Duodenal mucosa (tissue), 2 donors: ENCODE measurements around the gene SCGB3A2.

ENCODE experiments used
- H3K27ac ChIP-seq: one replicate; pipeline ENCODE4 v1.7.0; 2013; ENCODE audit warnings: low read depth, low read length
- H3K27me3 ChIP-seq, 2 donors: one replicate each; pipeline ENCODE4 v1.7.0; 2013; ENCODE audit warnings: low read length in 2 of 2, control low read depth in 1 of 2; ENCODE audit not compliant: insufficient read depth in 2 of 2, control insufficient read depth in 1 of 2
- H3K36me3 ChIP-seq, 2 donors: one replicate each; pipeline ENCODE4 v1.7.0; 2013; ENCODE audit warnings: low read length in 2 of 2, control low read depth in 1 of 2; ENCODE audit not compliant: insufficient read depth in 2 of 2, control insufficient read depth in 1 of 2
- H3K4me1 ChIP-seq, 2 donors: one replicate each; pipeline ENCODE4 v1.7.0; 2013; ENCODE audit warnings: low read length in 2 of 2, control low read depth in 1 of 2; ENCODE audit not compliant: insufficient read depth in 2 of 2, control insufficient read depth in 1 of 2
- H3K4me3 ChIP-seq, 2 donors: one replicate each; pipeline ENCODE4 v1.7.0; 2013; ENCODE audit warnings: low read length in 2 of 2, low read depth in 1 of 2
- H3K9ac ChIP-seq, 2 donors: one replicate each; pipeline ENCODE4 v1.7.0; 2013; ENCODE audit warnings: low read length in 2 of 2, low read depth in 1 of 2
- H3K9me3 ChIP-seq, 2 donors: one replicate each; pipeline ENCODE4 v1.7.0; 2013; ENCODE audit warnings: low read length in 2 of 2, control low read depth in 1 of 2; ENCODE audit not compliant: control insufficient read depth in 1 of 2

Gene SCGB3A2, protein sequence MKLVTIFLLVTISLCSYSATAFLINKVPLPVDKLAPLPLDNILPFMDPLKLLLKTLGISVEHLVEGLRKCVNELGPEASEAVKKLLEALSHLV

GRCh38 chr5:147878066-147878759 lies at the start of gene SCGB3A2:
SCGB3A2 (plus strand) TSS chr5:147878711; CDS start chr5:147878804, 93 bp downstream.
- Histone ChIP-seq H3K4me1 (no peaks in the 10 kb centered on the region), H3K27me3 (peaks cover 0 to 4% of the 10 kb centered on the region in 2 donors), H3K9ac (no peak within 1 kb of the TSS), H3K36me3 (no peaks in the 10 kb centered on the region), H3K4me3 (no peak within 1 kb of the TSS), H3K27ac (no peak within 1 kb of the TSS), H3K9me3 (no peaks in the 10 kb centered on the region)

DNA sequence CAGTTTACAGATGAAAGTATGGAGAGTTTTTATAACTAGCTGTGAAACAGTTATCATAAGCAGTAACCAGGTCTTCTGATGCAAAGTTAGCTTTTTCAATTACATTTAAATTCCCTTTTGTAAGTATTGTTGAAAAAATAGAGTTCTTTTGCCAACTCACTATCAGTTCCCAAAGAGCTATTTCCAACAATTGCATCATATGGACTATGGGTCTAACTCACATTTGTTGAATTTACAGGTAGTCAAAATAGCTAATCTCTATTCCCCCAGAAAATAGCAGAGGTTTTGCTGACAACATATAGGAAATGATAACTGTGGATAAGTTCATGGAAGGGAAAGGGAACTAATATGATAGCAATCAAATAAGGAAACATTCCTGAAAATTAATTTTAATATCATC lies 48.5 kb upstream of the SCGB3A2 start:
- H3K4me1 ChIP-seq, result peaks cover 14 to 26% of the 10 kb centered on the region in 2 donors
- no peaks in the 10 kb centered on the region for H3K9me3 ChIP-seq
- H3K36me3 ChIP-seq, result no peaks in the 10 kb centered on the region
- H3K4me3 ChIP-seq, result peak overlapping the region; percentile 65 to 69
- H3K27ac ChIP-seq, result no peak overlapping the region
- no peaks in the 10 kb centered on the region for H3K27me3 ChIP-seq
- H3K9ac ChIP-seq, result peak overlapping the region; percentile 5 to 52

DNA sequence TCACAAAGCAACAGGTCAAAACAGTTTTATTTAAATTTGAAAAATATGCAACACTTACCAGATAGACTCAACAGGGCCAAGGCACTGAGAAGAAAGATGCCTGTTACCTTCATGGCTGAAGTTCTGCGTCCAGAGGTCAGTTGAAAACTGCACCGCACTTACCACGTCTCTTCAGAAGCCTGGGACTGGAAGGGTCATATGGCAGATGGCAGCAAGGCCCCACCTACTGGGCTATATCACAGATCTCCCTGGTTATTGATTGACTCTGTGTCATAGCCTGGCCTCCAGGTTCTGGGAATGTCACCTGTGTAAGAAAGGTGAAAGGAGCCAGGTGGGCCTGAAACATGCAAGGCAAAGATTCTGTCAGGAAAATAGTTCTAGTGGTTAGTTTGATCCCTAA lies 47.0 kb upstream of the SCGB3A2 start, which contains the start of gene SPINK1:
SPINK1 (minus strand) TSS at position 207 of the 400 bp plus-strand sequence; CDS start at position 113, 94 bp downstream.
- Histone ChIP-seq H3K9ac (peak within 1 kb of the TSS; percentile 16 to 52), H3K27ac (no peak within 1 kb of the TSS), H3K4me3 (peak within 1 kb of the TSS; percentile 65 to 69)

GRCh38 chr5:147832541-147832940 lies 46.0 kb upstream of the SCGB3A2 start:
- Histone ChIP-seq H3K27me3 (no peaks in the 10 kb centered on the region), H3K36me3 (no peaks in the 10 kb centered on the region), H3K27ac (no peak overlapping the region), H3K4me3 (peak overlapping the region in 1 of 2 donors; percentile 69), H3K9ac (no peak overlapping the region), H3K4me1 (peaks cover 17 to 39% of the 10 kb centered on the region in 2 donors), H3K9me3 (no peaks in the 10 kb centered on the region)

More for the DNA sequence above, 47.0 kb upstream of the SCGB3A2 start, which contains the start of gene SPINK1:
- Histone ChIP-seq H3K36me3 (no peaks in the 10 kb centered on the region), H3K4me1 (peaks cover 17 to 33% of the 10 kb centered on the region in 2 donors), H3K27me3 (no peaks in the 10 kb centered on the region), H3K9me3 (no peaks in the 10 kb centered on the region)

GRCh38 chr5:147835386-147835798 lies 43.1 kb upstream of the SCGB3A2 start:
- Histone ChIP-seq H3K4me1 (peaks cover 25 to 46% of the 10 kb centered on the region in 2 donors), H3K9me3 (no peaks in the 10 kb centered on the region), H3K27ac (no peak overlapping the region), H3K4me3 (no peak overlapping the region), H3K9ac (no peak overlapping the region), H3K36me3 (no peaks in the 10 kb centered on the region), H3K27me3 (no peaks in the 10 kb centered on the region)

DNA sequence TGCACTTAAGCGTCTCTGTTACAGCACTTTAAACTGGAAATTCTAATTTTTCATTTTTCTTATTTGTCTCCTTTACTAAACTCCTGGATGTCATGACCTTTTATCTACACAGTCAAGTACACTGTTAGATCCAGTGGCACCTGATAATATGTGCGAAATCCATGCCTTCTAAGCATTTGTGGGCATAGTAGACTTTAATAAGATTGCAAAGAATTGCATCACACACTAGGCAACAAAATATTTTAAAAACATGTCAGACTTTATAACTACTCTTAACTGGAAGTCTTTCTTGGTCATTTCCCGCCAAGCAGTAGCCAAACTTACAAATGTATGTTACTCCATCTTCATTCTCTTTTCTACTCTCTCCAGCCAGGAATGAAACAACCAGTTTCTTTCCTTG lies 42.1 kb upstream of the SCGB3A2 start:
- Histone ChIP-seq H3K27me3 (no peaks in the 10 kb centered on the region), H3K27ac (no peak overlapping the region), H3K9me3 (no peaks in the 10 kb centered on the region), H3K36me3 (no peaks in the 10 kb centered on the region), H3K9ac (no peak overlapping the region), H3K4me1 (peaks cover 24 to 46% of the 10 kb centered on the region in 2 donors), H3K4me3 (no peak overlapping the region)

DNA sequence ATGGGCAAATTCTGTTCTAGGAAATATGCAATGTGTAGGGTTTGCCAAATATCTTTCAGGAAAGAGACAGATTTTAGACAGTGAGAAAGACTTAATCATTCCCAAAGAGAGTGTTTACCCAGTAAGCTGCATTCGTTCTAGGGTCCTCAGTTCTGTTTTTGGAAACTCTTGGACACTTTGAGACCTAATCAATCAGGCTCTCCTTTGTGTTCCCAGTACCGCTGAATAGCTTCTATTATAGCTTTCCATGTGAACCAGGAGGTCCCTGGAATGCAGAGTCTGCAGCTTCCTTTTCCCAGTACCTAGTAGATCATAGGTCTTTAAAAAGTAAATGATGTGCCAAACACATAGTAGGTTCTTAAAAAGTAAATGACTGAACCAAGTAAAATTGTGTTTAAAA lies 35.6 kb upstream of the SCGB3A2 start:
- H3K36me3 ChIP-seq, result no peaks in the 10 kb centered on the region
- no peaks in the 10 kb centered on the region for H3K9me3 ChIP-seq
- no peak overlapping the region for H3K4me3 ChIP-seq
- no peak overlapping the region for H3K27ac ChIP-seq
- H3K27me3 ChIP-seq, result no peaks in the 10 kb centered on the region
- peaks cover 7 to 8% of the 10 kb centered on the region in 2 donors for H3K4me1 ChIP-seq
- no peak overlapping the region for H3K9ac ChIP-seq

DNA sequence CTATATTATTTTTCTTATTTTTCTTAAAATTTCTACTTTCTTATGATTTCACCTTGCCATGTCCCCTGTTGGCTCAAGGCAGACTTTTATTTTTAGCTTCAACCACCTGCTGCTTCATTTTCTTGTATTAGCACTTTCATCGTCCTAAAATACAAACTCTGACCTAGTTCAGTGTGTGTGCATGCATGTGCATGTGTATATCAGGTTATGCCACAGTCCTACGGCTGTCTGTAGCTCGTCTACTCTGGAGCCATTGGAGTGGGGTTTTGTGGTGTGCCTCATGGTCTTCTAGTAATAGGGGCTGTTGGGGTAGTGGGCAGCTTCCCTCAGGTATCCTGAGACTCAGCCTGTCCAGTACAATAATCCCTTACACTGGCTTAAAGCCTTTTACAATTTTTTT lies 33.7 kb upstream of the SCGB3A2 start:
- H3K9ac ChIP-seq, result no peak overlapping the region
- no peaks in the 10 kb centered on the region for H3K9me3 ChIP-seq
- H3K4me3 ChIP-seq, result no peak overlapping the region
- no peaks in the 10 kb centered on the region for H3K36me3 ChIP-seq
- H3K27ac ChIP-seq, result no peak overlapping the region
- H3K4me1 ChIP-seq, result no peaks in the 10 kb centered on the region
- no peaks in the 10 kb centered on the region for H3K27me3 ChIP-seq

GRCh38 chr5:147845618-147846017 lies 32.9 kb upstream of the SCGB3A2 start:
- H3K27ac ChIP-seq, result no peak overlapping the region
- H3K27me3 ChIP-seq, result no peaks in the 10 kb centered on the region
- H3K9ac ChIP-seq, result no peak overlapping the region
- H3K4me1 ChIP-seq, result no peaks in the 10 kb centered on the region
- no peaks in the 10 kb centered on the region for H3K9me3 ChIP-seq
- H3K4me3 ChIP-seq, result no peak overlapping the region
- no peaks in the 10 kb centered on the region for H3K36me3 ChIP-seq

GRCh38 chr5:147849226-147849625 lies 29.3 kb upstream of the SCGB3A2 start:
- H3K4me3 ChIP-seq, result no peak overlapping the region
- no peaks in the 10 kb centered on the region for H3K4me1 ChIP-seq
- no peaks in the 10 kb centered on the region for H3K27me3 ChIP-seq
- H3K36me3 ChIP-seq, result no peaks in the 10 kb centered on the region
- no peak overlapping the region for H3K9ac ChIP-seq
- H3K27ac ChIP-seq, result no peak overlapping the region
- H3K9me3 ChIP-seq, result no peaks in the 10 kb centered on the region
